Skeletal muscle tissue (tissue), 4 donors: ENCODE measurements around the gene TMC8. TPM values are rescaled to one million over a fixed set of nuclear protein-coding genes. Genes with fewer than 3 reads are reported as not detected.
"Not testable (repeated sequence)": the region's sequence is repeated elsewhere in the genome, so short reads cannot be mapped to it uniquely, and the experiment has no call there.

ENCODE experiments used
- H3K27ac ChIP-seq: one replicate; pipeline ENCODE4 v1.7.0; 2013; ENCODE audit warnings: mild to moderate bottlenecking, low read depth, low read length, inconsistent platforms
- H3K27me3 ChIP-seq, 3 donors: one replicate each; pipeline ENCODE4 v1.7.0; 2013; ENCODE audit warnings: low read length in 3 of 3; ENCODE audit not compliant: control insufficient read depth in 3 of 3, insufficient read depth in 3 of 3
- H3K36me3 ChIP-seq, 3 donors: one replicate each; pipeline ENCODE4 v1.7.0; 2013; ENCODE audit warnings: low read length in 3 of 3; ENCODE audit not compliant: control insufficient read depth in 3 of 3, insufficient read depth in 3 of 3
- H3K4me1 ChIP-seq, 3 donors: one replicate each; pipeline ENCODE4 v1.7.0; 2013; ENCODE audit warnings: low read length in 3 of 3, mild to moderate bottlenecking in 3 of 3; ENCODE audit not compliant: control insufficient read depth in 3 of 3, insufficient read depth in 3 of 3
- H3K4me3 ChIP-seq, 3 donors: one replicate each; pipeline ENCODE4 v1.7.0; 2013; ENCODE audit warnings: low read length in 3 of 3
- H3K9ac ChIP-seq, 3 donors: one replicate each; pipeline ENCODE4 v1.7.0; 2013; ENCODE audit warnings: low read length in 3 of 3, mild to moderate bottlenecking in 3 of 3, moderate library complexity in 2 of 3, low read depth in 1 of 3
- H3K9me3 ChIP-seq, 3 donors: one replicate each; pipeline ENCODE4 v1.7.0; 2013; ENCODE audit warnings: low read length in 3 of 3; ENCODE audit not compliant: control insufficient read depth in 3 of 3
- total RNA-seq: library from RNA; depleted of rRNA; stranded (reverse); fragments of >200 nt; gene quantifications from one replicate; pipeline ENCODE4 v1.2.3, GENCODE V29; 2014
- donor health status: Osteomylitis.

Gene TMC8
- total RNA-seq, 1 donor from 2014 or later: 7.8 TPM

DNA sequence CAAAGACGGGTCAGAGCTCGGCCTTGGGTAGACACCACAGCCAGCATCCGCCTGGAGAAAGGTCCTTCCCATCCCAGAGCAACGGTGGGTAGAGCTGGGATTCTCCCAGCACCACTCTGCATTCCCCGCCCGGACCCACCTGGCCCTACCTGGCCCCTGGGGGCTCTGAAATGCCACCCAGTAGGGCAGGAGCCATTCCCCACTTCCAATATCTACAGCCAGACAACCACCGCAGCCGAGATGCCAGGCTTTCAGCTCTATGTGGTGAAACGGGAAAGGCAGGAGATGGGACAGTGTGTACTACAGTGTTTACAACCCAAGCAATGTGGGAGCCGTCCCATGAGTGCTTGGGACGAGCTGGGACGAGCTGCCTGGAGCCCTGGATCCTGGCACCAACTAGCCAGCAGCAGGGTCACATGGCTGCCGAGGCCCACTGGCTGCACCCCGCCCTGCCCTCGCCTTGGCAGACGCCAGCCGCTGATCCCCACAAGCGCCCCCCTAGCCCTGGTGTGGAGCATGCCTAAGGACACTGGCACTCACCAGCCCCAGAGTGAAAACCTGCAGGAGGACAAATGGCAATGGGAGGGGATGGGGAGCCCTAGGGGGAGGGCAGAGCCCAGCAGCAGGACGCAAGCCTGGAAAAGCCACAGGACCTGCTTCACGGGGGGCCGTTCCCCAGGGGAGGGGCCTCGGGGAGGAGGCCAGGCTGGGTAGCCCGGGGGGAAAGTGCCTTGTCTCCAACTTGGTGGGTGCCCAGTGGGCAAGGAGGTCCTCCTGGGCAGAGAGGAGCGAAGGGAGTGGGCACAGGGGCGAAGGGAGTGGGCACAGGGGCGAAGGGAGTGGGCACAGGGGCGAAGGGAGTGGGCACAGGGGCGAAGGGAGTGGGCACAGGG is 15.5 kb upstream of the TMC8 start:
- no peaks in the 10 kb centered on the region for H3K9me3 ChIP-seq
- no peak overlapping the region for H3K4me3 ChIP-seq
- no peak overlapping the region for H3K27ac ChIP-seq
- H3K36me3 ChIP-seq: peaks cover 0 to 3% (median 2%) of the 10 kb centered on the region in 3 donors
- peaks cover 19 to 25% (median 23%) of the 10 kb centered on the region in 3 donors for H3K4me1 ChIP-seq
- no peak overlapping the region for H3K9ac ChIP-seq
- H3K27me3 ChIP-seq: no peaks in the 10 kb centered on the region

DNA sequence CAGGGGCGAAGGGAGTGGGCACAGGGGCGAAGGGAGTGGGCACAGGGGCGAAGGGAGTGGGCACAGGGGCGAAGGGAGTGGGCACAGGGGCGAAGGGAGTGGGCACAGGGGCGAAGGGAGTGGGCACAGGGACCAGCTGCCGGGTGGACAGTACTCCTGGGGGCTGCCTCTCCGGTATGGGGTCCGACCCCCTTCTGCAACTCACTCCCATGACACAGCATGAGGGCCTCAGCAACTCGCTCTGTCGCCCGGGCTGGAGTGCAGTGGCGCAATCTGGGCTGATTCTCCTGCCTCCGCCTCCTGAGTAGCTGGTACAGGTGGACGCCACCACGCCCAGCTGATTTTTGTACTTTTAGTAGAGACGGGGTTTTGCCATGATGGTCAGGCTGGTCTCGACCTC is 14.8 kb upstream of the TMC8 start:
- H3K4me1 ChIP-seq: peaks cover 12 to 17% (median 16%) of the 10 kb centered on the region in 3 donors
- H3K9me3 ChIP-seq, H3K36me3 ChIP-seq: not testable (repeated sequence)

DNA sequence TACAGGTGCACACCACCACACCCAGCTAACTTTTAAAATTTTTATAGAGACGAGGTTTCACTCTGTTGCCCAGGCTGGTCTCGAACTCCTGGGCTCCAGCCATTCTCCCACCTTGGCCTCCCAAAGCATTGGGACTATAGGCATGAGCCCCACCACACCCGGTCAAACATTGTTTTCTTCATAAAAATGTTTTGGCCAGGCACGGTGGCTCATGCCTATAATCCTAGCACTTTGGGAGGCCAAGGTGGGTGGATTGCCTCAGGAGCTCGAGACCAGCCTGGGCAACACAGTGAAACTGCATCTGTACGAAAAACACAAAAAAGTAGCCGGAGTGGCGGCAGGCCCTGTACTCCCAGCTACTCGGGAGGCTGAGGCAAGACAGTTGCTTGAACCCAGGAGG is 14.2 kb upstream of the TMC8 start:
- no peak overlapping the region for H3K4me3 ChIP-seq
- H3K9me3 ChIP-seq: no peaks in the 10 kb centered on the region
- H3K4me1 ChIP-seq: peaks cover 8 to 11% (median 10%) of the 10 kb centered on the region in 3 donors
- H3K36me3 ChIP-seq: peaks cover 0 to 2% (median 1%) of the 10 kb centered on the region in 3 donors
- no peaks in the 10 kb centered on the region for H3K27me3 ChIP-seq
- no peak overlapping the region for H3K9ac ChIP-seq
- H3K27ac ChIP-seq: no peak overlapping the region

More for the DNA sequence above, 14.8 kb upstream of the TMC8 start:
- not testable (repeated sequence) for H3K4me3 ChIP-seq, H3K27ac ChIP-seq, H3K9ac ChIP-seq, H3K27me3 ChIP-seq

DNA sequence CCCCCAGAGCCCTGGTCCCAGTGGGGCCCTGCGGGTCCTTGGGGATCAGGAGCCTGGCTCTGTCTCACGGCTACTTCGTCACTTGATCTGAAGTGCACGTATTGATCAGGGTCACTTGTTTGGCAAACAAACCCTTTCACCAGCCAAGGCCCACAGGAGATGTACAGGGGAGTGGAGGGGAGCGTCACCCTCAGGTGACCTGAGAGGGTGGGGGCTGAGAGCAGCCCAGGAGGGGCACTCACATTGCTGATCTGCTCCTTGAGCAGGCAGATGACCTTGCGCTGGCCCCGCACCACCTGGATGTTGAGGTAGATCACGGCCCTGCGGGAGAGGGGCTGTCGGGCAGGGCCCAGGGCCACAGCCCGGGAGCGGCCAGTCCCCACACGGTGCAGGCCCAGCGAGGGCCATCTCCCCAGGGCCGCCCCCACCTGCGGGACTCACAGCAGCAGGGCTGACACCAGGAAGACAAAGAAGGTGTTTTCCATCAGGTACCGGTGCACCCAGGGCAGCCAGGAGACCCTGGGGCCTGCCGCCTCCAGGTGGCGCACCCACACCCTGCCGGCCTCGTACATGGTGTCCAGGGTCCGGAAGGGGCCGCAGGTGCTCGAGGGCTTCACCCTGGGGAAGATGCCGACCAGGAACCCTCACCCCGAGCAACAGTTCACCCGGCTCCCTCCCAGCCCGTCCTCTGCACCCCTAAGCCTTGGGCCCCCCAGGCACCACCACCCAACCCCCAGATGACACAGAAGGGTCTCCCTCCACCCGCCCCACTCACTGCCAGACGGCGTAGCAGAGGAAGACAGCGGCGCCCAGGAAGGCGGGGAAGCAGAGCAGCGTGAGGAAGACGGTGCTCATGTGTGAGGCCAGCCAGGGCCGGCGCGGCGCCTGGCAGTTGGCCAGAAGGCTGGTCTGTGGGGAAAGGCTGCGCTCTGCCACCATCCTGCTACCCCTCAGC is 13.3 kb upstream of the TMC8 start:
- Histone ChIP-seq H3K4me3 (no peak overlapping the region), H3K4me1 (peaks cover 6 to 7% (median 7%) of the 10 kb centered on the region in 3 donors), H3K27ac (no peak overlapping the region), H3K36me3 (peaks cover 0 to 2% (median 0%) of the 10 kb centered on the region in 3 donors), H3K27me3 (no peaks in the 10 kb centered on the region), H3K9ac (no peak overlapping the region), H3K9me3 (no peaks in the 10 kb centered on the region)

DNA sequence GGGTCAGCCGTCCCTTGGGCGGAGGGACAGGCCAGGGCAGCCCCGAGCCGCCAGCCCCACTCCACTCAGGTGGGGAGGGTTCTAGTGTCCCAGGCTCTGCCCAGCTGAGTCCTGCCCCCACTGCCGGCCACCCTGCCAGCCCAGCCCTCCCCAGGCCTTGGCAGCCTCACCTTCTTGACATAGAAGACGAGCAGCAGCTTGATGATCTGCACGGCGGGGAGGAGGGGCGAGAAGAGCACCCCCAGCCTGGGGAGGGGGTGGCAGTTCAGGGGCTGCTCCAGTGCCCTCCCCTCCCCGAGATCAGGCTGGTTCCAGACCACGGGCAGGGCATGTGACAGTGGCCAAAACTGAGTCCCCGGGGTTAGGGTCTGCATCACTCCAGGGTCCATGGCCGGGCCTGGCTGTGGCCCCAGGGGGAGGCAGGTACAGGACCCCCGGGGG is 11.8 kb upstream of the TMC8 start:
- Histone ChIP-seq H3K36me3 (peaks cover 0 to 4% (median 0%) of the 10 kb centered on the region in 3 donors), H3K27ac (no peak overlapping the region), H3K27me3 (no peaks in the 10 kb centered on the region), H3K4me1 (no peaks in the 10 kb centered on the region), H3K4me3 (no peak overlapping the region), H3K9ac (no peak overlapping the region), H3K9me3 (no peaks in the 10 kb centered on the region)

DNA sequence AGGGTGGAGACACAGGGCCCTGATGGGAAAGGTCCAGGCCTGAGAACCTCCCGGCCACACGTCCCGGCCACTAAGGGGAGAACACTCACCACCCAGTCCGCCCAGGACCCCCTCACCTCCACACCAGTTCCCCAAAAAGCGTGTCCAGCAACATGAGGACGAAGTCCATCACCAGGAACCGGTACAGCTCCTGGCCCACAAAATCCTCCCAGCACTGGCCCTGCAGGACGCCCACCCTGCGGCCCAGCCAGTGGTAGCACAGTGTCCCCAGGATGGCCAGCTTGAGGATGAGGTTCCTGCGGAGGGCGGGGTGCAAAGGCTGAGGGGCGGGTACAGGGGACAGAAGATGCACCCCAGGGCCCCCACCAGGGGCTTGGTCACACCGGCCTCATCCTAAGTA is 10.0 kb upstream of the TMC8 start:
- Histone ChIP-seq H3K9ac (no peak overlapping the region), H3K27ac (no peak overlapping the region), H3K27me3 (no peaks in the 10 kb centered on the region), H3K9me3 (no peaks in the 10 kb centered on the region), H3K4me1 (peaks cover 0 to 12% (median 11%) of the 10 kb centered on the region in 3 donors), H3K4me3 (no peak overlapping the region), H3K36me3 (peaks cover 0 to 2% (median 0%) of the 10 kb centered on the region in 3 donors)

DNA sequence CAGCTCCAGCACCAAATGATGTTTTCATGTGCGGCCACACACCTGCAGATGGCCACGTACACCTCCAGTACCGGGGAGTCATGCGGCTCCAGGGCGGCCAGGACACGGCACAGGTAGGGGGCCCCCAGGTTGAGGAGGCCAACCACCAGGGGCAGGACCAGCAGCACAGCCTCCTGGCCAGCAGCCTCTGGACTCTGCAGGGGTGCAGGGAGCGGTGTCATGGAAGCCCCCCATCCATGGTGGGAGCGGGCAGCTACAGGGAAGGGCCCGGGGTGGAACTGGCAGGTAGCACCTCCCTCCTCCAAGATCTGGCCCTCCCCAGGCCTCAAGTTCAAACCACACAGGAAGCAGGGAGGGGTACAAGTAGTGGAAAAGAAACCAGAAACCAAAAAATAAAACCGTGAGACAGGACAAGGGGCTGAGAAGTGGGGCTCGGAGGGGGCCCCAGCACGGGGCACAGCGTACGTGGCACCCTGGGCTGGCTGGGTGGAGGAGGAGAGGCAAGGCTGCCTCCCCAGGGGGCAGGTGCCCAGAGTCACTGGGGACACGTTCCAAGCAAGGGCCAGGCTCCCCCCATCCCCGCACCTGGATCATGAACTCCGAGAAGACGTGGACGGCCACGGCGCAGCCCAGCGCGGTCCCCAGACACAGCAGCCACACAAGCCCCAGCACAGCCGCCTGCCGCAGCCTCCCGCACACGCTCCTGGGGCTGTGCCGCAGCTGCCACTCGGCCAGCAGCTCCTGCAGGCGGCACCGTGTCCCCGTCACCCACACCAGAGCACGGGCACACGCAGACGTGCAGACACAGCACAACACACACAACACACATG is 9.4 kb upstream of the TMC8 start:
- Histone ChIP-seq H3K4me3 (no peak overlapping the region), H3K4me1 (peaks cover 0 to 18% (median 18%) of the 10 kb centered on the region in 3 donors), H3K9ac (no peak overlapping the region), H3K27ac (no peak overlapping the region), H3K36me3 (peaks cover 0 to 2% (median 0%) of the 10 kb centered on the region in 3 donors), H3K27me3 (no peaks in the 10 kb centered on the region), H3K9me3 (no peaks in the 10 kb centered on the region)

DNA sequence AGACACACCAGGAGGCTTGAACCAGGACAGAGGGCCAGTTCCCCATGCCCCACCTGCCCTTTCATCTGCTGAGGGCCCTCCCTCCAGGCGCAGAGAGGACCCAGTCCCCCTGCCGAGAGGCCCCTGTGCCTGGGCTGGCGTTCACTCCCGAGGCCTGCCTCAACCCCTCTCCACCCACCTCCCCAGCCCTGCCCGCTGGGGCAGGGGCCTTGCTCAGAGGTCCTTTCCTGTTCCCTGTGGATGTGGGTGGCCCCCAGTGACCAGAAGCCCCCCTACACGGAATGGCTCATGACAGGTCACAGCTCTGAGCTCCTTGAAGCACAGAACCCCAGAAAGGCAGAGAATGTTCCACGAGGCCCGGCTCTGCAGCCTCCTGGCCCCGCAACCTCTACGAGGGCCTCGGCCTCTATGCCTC is 8.8 kb upstream of the TMC8 start:
- Histone ChIP-seq H3K9me3 (no peaks in the 10 kb centered on the region), H3K27me3 (no peaks in the 10 kb centered on the region), H3K27ac (no peak overlapping the region), H3K36me3 (peaks cover 0 to 2% (median 0%) of the 10 kb centered on the region in 3 donors), H3K9ac (no peak overlapping the region), H3K4me1 (peaks cover 5 to 22% (median 21%) of the 10 kb centered on the region in 3 donors), H3K4me3 (no peak overlapping the region)

DNA sequence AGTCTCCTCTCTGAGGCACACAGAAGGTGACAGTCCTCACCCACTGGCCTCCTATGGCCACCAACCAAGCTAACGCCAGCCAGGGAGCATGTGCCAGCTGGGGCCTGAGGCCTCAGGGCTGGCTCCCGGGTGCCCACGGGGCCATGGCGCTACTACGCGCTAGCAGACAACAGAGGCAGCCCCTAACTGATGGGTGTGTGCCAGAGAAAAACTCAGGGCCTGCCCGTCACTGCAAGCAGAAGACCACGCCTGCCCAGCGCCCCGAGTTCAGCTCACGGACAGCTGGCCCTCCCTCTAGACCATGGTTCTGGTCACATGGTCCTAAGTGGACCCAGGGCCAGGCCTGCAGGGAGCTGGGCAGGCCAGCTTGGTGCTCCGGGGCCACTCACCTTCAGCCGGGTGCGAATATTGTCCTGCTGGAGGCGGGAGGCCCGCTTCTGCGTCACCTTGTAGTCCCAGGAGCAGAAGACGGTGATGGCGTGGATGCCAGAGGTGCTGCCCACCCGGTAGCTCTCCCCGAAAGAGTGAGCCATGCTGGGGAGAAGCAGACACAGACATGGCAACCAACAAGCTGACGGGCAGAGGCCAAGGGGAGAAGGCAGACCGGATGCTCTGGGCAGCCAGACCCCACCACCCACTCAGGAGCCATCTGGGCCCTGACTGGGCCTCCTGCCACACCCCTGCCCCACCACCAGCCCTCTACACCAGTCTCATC is 8.2 kb upstream of the TMC8 start:
- Histone ChIP-seq H3K9me3 (no peaks in the 10 kb centered on the region), H3K4me1 (peaks cover 7 to 28% (median 27%) of the 10 kb centered on the region in 3 donors), H3K27me3 (peaks cover 0 to 4% (median 4%) of the 10 kb centered on the region in 3 donors), H3K27ac (no peak overlapping the region), H3K9ac (no peak overlapping the region), H3K4me3 (no peak overlapping the region), H3K36me3 (peaks cover 0 to 2% (median 0%) of the 10 kb centered on the region in 3 donors)
